HL-60/S4 treated with retinoic acid at 250 ng/mL for 4 days and 3 days (cell line): Measurements from ENCODE around the gene WSCD1.

Experiments
- in situ Hi-C: fragments of 300-500 bp; cut with MboI; formaldehyde crosslinking; loops from 2 replicates; pipeline ENCODE4 v1.7.0; 2022; ENCODE audit warnings: low sequenced_read_pairs

Gene WSCD1

DNA sequence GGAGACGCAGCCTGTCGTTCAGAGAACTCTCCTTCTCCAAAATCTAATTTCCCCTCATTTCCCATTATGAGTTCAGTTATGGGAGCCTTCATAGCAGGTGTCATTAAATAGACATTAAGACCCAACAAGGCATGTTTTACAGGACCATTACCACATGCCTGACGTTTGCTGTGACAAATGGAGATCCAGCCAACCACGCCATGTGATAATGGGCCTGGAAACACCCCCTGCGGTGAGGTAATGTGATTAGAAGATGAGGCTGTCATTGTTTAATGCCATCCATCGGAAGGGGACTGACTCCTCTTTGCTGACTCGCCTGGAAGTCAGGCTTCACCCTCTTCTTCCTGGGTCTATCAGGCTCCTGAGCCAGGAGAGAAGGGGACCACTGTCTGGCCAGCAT is 76.9 kb downstream of the WSCD1 start:
- in situ Hi-C loops = no loop called here

DNA sequence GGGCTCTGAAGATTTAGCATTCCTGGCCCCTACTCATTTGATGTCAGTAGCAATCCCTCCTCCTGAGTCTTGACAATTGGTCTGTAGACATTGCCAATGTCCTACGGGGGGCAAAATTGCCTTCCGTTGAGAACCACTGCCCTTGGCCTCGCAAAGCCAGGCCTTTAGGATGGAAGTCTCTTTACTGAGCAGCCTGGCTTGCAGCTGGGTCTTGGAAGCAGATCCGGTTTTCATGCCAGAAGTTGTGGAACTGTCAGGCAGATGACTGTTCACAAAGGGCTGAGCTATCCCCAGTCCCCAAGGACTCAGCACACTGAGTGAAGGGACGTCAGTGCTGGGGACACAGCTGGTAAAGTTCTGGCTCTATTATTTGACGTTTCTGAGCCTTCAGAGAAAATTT is 83.2 kb downstream of the WSCD1 start:
- in situ Hi-C loops = no loop called here

DNA sequence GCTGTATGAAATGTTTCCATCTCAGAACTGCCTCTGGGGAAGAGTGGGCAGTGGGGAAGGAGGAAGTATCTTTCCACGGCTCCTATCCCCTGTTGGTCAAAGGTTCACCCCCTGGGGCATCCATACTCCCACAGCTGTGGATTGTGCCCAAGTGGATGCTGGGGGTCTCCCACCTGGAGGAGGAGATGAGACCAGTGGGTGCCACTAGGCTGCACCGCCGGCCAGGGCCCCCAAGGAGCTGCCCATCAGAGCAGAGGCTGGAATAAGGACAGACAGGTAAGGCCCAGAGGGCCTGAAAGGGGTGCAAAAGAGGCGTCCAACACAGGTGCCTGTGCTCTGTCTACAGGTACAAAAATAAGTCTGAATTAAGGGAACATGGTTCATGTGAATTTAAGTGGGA is 87.5 kb downstream of the WSCD1 start:
- in situ Hi-C loops = no loop called here

DNA sequence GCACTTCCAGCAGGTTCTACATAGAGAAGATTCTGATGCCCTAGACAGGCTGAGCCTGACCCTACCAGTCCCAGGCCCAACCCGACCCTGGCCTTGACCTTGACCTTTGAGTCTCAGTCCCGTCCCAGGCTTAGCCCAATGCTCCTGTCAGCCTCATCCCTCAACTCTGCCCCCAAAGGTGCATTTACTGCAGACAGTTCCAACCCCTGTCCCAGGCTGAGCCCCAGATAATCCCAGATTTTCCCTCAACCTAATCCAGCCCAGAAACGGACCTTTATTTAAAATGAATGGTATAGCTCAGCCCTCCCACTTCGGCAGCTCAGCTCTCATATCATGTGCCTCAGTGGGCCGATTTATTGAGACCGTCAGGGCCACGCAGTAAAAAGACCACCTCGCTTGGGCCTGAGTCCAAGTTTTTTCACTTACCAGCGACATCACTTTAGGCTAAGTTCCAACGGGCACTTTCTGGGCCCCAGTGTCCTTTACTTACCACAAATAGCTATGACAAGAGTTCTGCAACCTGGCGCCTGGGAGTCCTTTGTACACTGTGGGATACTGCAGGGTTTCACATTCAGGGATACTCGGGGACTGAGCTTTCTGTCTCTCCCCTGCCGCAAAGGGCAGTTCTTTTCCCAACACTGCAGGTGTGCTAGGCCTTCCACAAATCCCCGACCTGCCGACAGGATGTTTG is 89.5 kb downstream of the WSCD1 start:
- in situ Hi-C loops = no loop called here

DNA sequence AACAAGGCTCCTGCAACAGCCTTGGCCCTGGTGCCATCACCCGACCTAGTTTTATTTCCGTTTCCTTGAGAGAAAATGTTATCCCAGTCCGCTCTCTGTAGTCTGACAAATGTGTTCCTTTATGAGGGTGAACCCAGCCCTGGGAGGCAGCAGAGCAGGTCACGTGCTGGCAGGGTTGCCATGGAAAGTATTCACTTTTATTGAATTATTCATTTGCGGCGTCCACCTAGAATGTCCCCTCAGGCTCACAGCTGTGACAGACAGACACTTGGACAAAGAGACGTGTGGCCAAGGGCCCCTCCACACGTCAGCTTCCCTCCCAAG is 90.0 kb downstream of the WSCD1 start:
- in situ Hi-C loops = no loop called here

DNA sequence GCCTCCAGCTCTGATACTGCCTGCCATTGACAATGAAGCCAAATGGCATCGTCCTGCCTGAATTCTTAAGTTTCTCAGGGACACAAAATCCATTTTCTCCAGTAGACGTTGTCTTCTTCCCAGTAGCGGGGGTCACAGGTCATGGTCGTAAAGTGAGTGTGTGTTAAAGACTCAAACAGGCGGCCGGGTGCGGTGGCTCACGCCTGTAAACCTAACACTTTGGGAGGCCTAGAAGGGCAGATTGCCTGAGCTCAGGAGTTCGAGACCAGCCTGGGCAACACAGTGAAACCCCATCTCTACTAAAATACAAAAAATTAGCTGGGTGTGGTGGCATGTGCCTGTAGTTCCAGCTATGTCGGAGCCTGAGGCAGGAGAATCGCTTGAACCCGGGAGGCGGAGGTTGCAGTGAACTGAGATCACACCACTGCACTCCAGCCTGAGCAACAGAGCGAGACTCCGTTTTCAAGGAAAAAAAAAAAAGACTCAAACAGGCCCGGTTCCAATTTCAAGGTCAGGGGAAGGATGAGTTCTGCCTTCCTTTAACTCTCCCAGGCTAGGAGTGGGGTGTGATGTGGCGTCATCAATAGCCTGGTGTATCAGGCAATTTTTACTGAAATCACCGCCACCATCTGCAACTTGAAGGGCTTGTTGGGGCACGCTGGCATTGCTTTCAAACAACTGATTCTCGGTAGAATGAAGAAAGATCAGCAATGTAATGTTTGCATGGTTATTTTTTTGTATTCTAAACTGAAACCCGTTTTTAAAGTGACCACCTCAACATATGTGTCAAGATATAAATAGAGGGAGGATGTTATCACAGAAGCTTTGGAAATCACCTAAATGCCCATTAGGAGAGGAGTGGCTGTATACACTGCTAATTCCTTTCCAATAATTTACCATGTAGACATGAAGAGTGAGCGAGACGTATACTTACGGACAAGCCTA is 91.0 kb downstream of the WSCD1 start:
- in situ Hi-C loops = no loop called here

DNA sequence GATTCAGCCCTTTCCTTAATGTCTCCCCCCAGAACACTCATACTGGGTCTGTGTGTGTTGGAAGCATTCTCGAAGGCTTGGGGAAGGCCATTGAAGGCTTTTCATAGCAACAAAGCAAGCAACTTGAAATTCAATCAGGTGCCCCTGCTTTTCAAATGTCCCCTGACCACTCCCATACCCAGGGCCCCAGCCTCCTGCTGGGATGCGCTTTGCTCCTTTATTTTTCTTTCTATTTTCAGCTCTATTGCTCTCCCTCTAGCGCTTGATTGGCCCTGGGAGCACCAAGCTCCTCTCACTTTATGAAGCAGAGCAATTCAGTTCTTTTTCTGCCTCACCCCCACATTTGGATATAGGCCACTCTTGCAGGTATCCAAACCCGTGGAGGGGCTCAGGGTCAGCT is 92.0 kb downstream of the WSCD1 start:
- in situ Hi-C loops = no loop called here

DNA sequence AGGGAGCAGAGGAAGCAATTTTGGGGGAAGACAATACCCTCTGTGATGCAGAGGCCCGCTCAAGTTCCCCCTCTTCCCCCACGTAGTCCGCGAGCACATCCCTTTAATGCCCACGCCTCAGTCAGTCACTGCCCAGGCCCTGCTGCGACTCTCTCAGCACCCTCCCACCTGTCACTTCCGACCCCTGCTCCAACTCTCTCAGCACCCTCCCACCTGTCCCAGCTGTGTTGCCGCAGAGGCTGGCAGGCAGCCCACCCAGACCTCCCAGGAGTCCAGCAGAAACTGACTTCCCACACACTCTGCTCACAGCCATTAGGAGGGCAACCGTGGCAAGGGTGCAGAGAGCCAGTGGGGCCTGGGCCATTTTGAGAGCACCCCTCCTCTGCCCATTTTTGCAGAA is 92.7 kb downstream of the WSCD1 start:
- in situ Hi-C loops = no loop called here

DNA sequence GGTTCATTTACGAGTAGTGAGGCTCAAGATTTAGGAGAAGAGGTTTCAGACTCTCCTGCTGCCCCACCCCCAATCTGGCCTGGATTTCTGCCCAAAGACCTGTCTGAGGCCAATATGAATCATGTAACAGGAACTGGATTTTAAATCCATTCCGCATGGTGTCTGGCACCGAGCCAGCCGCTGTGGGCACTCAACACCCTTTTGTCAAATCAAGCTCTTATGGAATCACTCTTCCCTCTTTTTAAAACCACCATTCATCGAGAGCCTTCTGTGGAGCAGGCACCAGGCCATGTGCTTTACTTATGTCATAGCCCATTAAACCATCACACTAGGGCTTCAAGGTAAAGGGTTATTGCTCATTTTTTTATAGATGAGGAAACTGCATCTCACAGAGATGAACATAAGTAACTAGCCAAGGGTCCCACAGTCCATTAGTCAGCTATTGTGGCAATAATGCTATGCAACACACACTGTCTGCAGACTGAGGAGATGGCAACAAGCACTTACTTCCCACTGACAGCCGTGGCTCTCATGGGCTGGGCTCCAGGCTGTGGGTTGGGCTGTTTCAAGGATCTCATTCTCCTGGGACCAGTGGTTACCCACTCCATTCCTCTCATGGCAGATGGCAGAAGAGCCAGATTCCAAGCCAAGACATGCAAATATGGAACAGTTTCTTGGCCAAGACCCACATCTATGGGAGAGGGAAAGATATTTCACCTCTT is 93.6 kb downstream of the WSCD1 start:
- in situ Hi-C loops = no loop called here

DNA sequence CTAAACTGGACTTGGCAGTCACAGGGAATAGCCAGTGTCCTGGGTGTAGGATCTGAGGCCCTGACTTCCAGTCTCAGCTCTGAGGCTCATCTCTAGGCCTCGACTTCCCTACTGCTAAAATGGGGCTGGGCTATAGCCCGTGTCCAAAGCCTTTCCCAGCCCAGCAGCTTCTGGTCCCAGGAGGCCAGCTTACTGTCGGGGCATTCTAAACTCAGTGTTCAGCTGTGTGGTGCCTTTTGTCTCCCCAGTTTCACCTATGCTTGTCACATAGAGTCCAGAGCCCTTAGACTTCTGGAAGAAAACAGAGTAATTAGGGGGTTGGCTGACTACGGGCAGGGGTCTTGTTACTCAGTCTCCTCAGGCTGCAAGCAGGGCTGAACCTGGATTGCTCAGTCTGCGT is 94.8 kb downstream of the WSCD1 start:
- in situ Hi-C loops = no loop called here

DNA sequence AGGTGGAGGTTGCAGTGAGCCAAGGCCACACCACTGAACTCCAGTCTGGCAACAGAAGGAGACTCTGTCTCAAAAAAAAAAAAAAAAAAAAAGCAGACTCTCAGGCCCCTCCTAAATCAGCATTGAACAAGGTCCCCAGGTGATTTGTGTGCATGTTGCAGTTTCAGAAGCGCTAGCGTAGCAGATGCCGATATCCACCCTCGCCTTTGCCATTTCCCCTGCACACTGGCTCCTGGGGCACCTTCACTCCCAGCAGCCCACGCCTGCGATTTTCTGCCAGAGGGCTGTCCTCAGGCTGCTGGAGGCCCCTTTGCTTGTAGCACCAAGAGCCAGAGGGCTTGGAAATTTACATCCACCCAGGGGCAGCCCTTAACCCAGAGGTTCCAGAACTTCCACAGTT is 95.6 kb downstream of the WSCD1 start:
- in situ Hi-C loops = no loop called here

DNA sequence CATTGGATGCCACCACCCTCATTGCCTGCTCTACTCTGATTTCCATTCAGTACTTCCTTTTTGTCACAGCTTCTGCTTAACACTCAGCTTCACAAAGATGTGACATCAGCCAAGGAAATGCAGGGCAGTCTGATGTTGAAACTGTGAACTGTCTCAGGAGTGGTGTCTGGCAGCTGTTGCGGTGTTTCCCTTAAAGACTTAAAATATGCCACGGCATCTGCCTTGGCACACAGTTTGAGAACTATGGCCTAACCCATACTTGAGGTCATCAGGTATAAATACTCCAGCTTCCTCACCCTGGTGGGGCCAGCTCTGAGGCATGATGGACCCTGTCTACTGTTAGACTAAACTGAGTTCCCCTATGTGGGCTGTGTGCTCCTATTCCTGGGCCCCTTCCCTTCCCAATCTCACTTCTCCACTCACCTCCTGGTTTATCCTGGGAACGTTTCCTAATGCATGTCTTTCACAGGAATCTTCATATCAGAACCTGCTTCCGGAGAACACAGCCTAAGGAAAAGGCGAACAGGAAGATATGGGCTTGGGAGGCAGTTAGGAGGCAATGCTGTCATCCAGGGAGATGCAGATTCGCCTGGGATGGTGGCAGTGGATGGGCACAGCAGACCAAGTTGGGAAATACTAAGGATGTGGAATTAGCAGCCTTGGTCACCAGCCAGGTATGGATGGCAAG is 96.5 kb downstream of the WSCD1 start:
- in situ Hi-C loops = no loop called here

DNA sequence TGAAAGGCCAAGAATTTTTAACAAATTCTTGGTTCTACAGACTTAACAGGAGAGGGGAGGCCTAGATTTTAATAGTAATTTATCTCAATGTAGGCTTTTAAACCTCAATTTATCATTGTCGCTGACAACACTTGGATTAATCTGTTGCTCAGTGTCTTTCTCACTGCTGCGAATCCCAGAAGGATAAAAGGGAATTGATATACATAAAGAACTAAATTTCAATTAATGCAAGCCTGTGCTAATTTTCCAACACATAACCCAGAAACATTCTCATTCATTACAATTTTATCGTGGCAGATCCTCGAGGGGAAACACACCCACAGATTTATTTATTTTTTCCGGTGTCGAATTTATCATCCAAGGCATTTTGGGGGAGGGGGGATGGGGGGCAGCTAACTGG is 98.1 kb downstream of the WSCD1 start:
- in situ Hi-C loops = no loop called here

DNA sequence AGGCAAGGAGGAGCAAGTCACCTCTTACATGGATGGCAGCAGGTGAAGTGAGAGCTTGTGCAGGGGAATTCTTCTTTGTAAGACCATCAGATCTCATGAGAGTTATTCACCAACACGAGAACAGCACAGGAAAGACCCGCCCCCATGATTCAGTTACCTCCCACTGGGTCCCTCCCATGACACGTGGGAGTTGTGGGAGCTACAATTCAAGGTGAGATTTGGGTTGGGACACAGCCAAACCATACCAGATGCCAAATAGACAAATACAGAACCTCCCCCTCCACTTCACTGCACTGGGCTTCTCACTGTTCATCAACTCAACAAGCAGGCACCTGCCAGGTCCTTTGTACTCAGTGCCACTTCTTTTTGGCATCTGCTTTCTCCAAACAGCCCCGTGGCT is 100.2 kb downstream of the WSCD1 start:
- in situ Hi-C loops = no loop called here

DNA sequence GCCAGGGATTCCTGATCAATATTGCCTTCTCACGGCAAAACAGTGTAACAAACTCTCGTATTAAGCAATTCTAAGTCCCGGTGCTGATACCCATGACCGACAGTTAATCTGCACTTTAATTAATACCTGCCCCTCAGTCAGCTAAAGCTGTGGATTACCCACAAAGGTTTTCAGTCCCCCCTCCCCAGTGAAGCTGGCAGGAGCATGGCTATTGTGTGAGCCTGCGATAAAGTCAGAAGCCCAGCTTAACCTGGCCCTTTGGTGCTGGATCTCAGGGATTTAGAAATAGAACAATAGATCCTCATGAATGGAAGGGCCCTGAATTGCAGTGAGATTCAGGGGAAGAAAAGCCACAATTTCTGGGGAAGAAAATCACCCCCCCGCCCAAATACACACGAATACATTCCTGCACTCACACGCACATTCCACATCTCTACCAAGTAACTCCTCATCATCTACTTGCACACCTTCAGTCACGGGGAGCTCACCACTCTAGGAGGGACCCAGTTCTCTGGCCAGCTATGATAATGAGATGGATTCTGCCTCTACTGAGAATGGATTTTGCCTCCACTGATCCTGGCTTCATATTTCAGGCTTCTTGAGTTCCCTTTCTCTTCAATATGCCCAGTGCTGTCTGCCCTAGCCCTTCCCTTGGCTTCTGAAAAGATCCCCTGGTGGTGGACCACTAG is 102.6 kb downstream of the WSCD1 start:
- in situ Hi-C loops = no loop called here

DNA sequence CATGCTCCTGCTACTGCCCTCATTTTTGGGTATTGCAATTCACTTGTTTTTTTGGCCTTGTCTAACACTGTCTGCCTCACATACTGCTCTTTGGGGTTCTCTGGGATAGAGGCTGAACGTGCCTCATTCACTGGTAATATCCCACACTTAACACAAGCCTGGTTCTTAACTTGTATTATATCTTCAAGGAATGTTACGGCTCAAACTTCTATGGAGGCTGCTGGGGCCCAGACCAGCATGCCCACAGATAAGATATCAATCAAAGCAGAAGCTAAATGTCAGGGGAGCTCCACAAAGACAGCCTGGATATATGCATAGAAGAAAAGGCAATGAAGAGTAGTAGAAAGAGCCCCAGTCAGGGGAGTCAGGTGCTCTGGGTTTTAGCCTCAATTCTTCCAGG is 103.5 kb downstream of the WSCD1 start:
- in situ Hi-C loops = no loop called here
